WERI-Rb-1 (cell line): ENCODE results near the gene LARGE1.

Experiments
- DNase-seq: peaks from one replicate; pipeline ENCODE4 v3.0.0-alpha.2; 2020
- H3K27ac ChIP-seq: fragments of 250-450 bp; sonication (Bioruptor Pico); 2 replicates; pipeline ENCODE4 v1.5.1; 2020; ENCODE audit warnings: mild to moderate bottlenecking, moderate library complexity
- H3K27me3 ChIP-seq: fragments of 250-450 bp; sonication (Bioruptor Pico); 2 replicates; pipeline ENCODE4 v1.5.1; 2021; ENCODE audit warnings: mild to moderate bottlenecking, low read depth, moderate library complexity; ENCODE audit not compliant: insufficient read depth, severe bottlenecking
- H3K36me3 ChIP-seq: fragments of 250-450 bp; sonication (Bioruptor Pico); 2 replicates; pipeline ENCODE4 v1.5.1; 2020; ENCODE audit warnings: mild to moderate bottlenecking, moderate library complexity
- H3K4me3 ChIP-seq: 2 replicates; pipeline ENCODE4 v1.5.1; 2011; ENCODE audit warnings: low read depth, mild to moderate bottlenecking, control low read depth, low read length
- H3K9me3 ChIP-seq: fragments of 250-450 bp; sonication (Bioruptor Pico); 2 replicates; pipeline ENCODE4 v1.5.1; 2021; ENCODE audit warnings: mild to moderate bottlenecking, moderate library complexity; ENCODE audit not compliant: severe bottlenecking
- CTCF ChIP-seq: IDR thresholded peaks from 2 replicates; pipeline ENCODE4 v1.5.1; 2011; ENCODE audit warnings: low read depth, mild to moderate bottlenecking, control low read depth, inconsistent platforms, low read length

LARGE1 gene

DNA sequence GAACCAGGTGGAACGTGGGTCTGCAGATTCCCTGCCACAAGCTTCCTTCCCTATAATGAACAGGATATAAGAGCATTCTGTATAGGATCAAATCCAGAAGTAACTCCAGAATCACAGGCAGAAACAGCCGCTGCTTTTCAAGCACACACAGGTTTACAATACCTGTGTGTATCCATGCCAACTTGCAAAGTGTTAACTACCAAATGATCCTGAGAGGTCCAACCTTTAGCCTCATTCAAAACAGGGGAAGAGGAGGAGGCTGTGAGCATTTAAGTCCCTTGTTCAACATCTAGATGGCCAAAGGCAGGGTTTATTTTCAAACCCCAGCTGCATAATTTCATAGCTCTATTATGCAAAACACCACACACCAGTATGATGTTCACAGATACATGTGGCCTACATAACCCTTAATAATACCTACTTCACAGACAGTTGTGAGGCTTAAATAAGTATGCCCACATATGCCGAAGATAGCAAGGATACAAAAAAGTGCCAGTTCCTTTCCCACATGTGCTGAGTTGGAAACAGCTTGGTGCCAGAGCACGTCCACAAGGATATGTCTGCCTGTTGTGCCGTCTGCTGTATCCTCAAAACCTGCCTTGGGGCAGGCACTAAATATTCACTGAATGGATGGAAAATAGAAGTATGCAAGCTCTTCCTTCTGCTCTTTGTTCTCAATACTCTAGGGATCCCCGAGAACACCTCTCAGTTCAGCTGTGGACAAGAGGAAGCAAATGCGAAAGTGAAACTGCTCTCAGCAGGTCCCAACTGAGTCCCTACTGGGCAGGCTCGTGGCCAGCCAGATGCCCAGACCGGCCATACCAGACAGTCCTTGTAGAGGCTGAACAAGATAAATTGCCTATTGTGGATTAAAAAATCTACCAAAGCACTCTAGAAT, 66.8 kb downstream of the LARGE1 start:
- Histone ChIP-seq H3K27ac (no peak overlapping the region), H3K27me3 (no peaks in the 10 kb centered on the region), H3K4me3 (no peak overlapping the region), H3K36me3 (no peaks in the 10 kb centered on the region), H3K9me3 (no peaks in the 10 kb centered on the region)
- no peak for TF ChIP-seq CTCF
- DNase-seq: no peak

DNA sequence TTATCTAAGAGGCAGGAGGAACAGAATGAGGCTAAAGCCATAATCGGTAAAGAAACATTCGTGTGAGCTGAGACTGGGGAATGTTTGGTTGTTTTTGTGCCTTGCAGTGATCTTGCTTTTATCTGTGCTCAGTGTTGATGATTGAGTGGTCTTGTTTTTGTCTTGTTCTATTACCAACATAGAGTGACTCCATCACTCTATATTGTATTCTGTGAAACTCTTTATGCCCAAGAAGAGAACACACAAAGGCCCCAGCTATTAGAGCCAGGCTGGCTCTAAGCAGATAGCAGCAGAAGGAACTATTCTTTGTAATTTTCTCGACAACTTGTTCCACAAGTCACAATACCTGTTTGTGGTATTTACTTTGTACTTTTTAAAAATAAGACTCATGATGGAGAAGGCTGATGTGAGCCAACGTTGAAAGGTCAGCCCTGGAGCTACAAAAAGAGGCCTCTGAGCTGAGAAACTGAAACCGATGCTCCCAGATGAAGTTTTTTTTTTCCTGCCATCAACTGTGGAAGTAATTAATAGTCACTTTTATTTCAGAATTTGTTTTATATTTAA, 68.4 kb downstream of the LARGE1 start:
- DNase-seq: no peak
- Histone ChIP-seq H3K27ac (no peak overlapping the region), H3K9me3 (no peaks in the 10 kb centered on the region), H3K36me3 (no peaks in the 10 kb centered on the region), H3K27me3 (no peaks in the 10 kb centered on the region), H3K4me3 (no peak overlapping the region)
- no peak for TF ChIP-seq CTCF

GRCh38 chr22:33851240-33851639, 69.0 kb downstream of the LARGE1 start:
- Histone ChIP-seq H3K4me3 (no peak overlapping the region), H3K36me3 (no peaks in the 10 kb centered on the region), H3K27ac (no peak overlapping the region), H3K9me3 (no peaks in the 10 kb centered on the region), H3K27me3 (no peaks in the 10 kb centered on the region)
- no peak for TF ChIP-seq CTCF
- no peak for DNase-seq

- no peaks in the 10 kb centered on the region for H3K27me3 ChIP-seq
- no peaks in the 10 kb centered on the region for H3K9me3 ChIP-seq
- H3K27ac ChIP-seq: no peak overlapping the region
- H3K36me3 ChIP-seq: no peaks in the 10 kb centered on the region
- DNase-seq: peak; percentile 37
- no peak overlapping the region for H3K4me3 ChIP-seq
- no peak for TF ChIP-seq CTCF
Measured at GRCh38 chr22:33850724-33851123, 69.6 kb downstream of the LARGE1 start.

DNA sequence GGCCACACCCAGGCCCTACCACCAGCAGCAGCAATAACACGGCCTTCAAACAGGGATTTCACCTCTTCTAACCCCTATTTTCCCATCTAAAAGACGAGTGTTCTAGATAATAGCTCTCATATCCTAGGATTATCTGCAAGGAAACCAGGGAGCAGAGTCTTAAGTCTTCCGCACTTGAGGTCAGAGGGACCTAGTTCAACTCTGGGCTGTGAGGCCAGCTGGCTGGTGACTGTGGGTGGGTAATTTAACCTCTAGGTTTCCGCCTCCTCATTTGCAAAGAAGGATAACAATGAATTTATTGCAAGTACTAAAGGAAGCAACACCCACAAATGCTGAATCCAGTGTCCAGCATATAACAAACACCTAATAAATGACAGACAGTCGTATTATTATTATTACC, 70.1 kb downstream of the LARGE1 start:
- no peak for TF ChIP-seq CTCF
- no peaks in the 10 kb centered on the region for H3K9me3 ChIP-seq
- H3K36me3 ChIP-seq: no peaks in the 10 kb centered on the region
- H3K27ac ChIP-seq: no peak overlapping the region
- H3K4me3 ChIP-seq: no peak overlapping the region
- peak; percentile 76 for DNase-seq
- no peaks in the 10 kb centered on the region for H3K27me3 ChIP-seq
